Left cardiac atrium (tissue), 4 donors: Measurements from ENCODE around the gene OR5M8. TPM values are rescaled to one million over a fixed set of nuclear protein-coding genes. Genes with fewer than 3 reads are reported as not detected.

Experiments used
- ATAC-seq, 2 donors: fragments of 200-7000 bp; cut with Tn5 transposase; one replicate each; pipeline ENCODE4 v1.9.1; 2020; ENCODE audit warnings: mild to moderate bottlenecking in 2 of 2, moderate library complexity in 2 of 2
- DNase-seq: peaks from one replicate; pipeline ENCODE4 v3.0.0-alpha.2; 2020
- intact Hi-C, 2 donors: fragments of 100-400 bp; cut with DNase I; formaldehyde crosslinking; loops; one replicate each; pipeline versions ENCODE4 v1.14.1 to v1.15.1; 2022 to 2023
- long read RNA-seq: library from polyadenylated mRNA; unstranded; transcript quantifications from one replicate; pipeline ENCODE4 v2.0.0, GENCODE V29; 2021
- total RNA-seq, 2 donors: library from RNA; stranded (reverse); fragmentation: NEBNext Ultra II Directional; extraction: Animal tissue kit (Norgen Biotek cat#: 25700); gene quantifications; one replicate each; pipeline ENCODE4 v1.2.1, GENCODE V29; 2021
- donor health status: DM: no; HTN: yes; CAD: no.
- donor health status: DM: no; HTN: yes; CAD: no; lungs with severe emphysema.
- donor health status: DM: yes; HTN: yes; CAD: no.
- donor health status: Dilated cardiomyopathy.

OR5M8 gene
- not detected for total RNA-seq
- long read RNA-seq, result 0 reads

- no peak for DNase-seq
- intact Hi-C loops, result no loop called here
- no peak for ATAC-seq
Measured at GRCh38 chr11:56491270-56491669, at the start of gene OR5M8. Gene OR5M8, minus strand, starts transcription at chr11:56491370. Its CDS starts 0 bp downstream, at chr11:56491370.

- intact Hi-C loops, result no loop called here
- no peak for DNase-seq
- no peak for ATAC-seq
Measured at GRCh38 chr11:56533054-56533740, 42.0 kb upstream of the OR5M8 start.

- no peak for ATAC-seq
- intact Hi-C loops, result no loop called here
Measured at GRCh38 chr11:56531856-56532255, 40.7 kb upstream of the OR5M8 start.

GRCh38 chr11:56522008-56522407 lies 30.8 kb upstream of the OR5M8 start:
- intact Hi-C loops, result no loop called here
- DNase-seq (no peak), ATAC-seq (no peak)

More at GRCh38 chr11:56531856-56532255, 40.7 kb upstream of the OR5M8 start:
- no peak for DNase-seq

GRCh38 chr11:56513280-56513679 lies 22.1 kb upstream of the OR5M8 start:
- no peak for DNase-seq
- no peak for ATAC-seq
- intact Hi-C loops, result no loop called here

- ATAC-seq, result no peak
- no peak for DNase-seq
- intact Hi-C loops, result no loop called here
Measured at GRCh38 chr11:56509439-56509838, 18.3 kb upstream of the OR5M8 start.

GRCh38 chr11:56497010-56497409 lies 5.8 kb upstream of the OR5M8 start:
- ATAC-seq (no peak), DNase-seq (no peak)
- intact Hi-C loops, result no loop called here

- DNase-seq, result no peak
- intact Hi-C loops, result no loop called here
- no peak for ATAC-seq
Measured at GRCh38 chr11:56495117-56495516, 3.9 kb upstream of the OR5M8 start.

GRCh38 chr11:56486801-56487200 lies 4.4 kb downstream of the OR5M8 start:
- intact Hi-C loops, result no loop called here
- DNase-seq (no peak), ATAC-seq (no peak)

- DNase-seq, result no peak
- intact Hi-C loops, result no loop called here
- ATAC-seq, result no peak
Measured at GRCh38 chr11:56474729-56475235, 16.4 kb downstream of the OR5M8 start.

GRCh38 chr11:56473252-56473651 lies 17.9 kb downstream of the OR5M8 start, which contains the start of gene OR5M3:
Gene OR5M3, minus strand, starts transcription at chr11:56473352. Its CDS starts 2,855 bp downstream, at chr11:56470497.
- intact Hi-C loops, result no loop called here
- no peak for DNase-seq
- no peak for ATAC-seq

GRCh38 chr11:56457076-56457475 lies 34.1 kb downstream of the OR5M8 start:
- no peak for DNase-seq
- ATAC-seq, result no peak
- intact Hi-C loops, result no loop called here

- DNase-seq, result no peak
- no peak for ATAC-seq
Measured at GRCh38 chr11:56453521-56453920, 37.6 kb downstream of the OR5M8 start.

More at GRCh38 chr11:56453521-56453920, 37.6 kb downstream of the OR5M8 start:
- intact Hi-C loops, result no loop called here

Other genes with a start within 250 kb of the OR5M8 start
- gene OR5T3, start 239.1 kb downstream of the OR5M8 start, total RNA-seq, result not detected
- gene OR5T1, start 217.2 kb downstream of the OR5M8 start, total RNA-seq, result not detected
- not detected for gene OR8H1, start 199.1 kb downstream of the OR5M8 start, total RNA-seq
- gene OR8K3, start 176.2 kb downstream of the OR5M8 start, total RNA-seq, result not detected
- not detected for gene OR8K1, start 145.3 kb downstream of the OR5M8 start, total RNA-seq
- gene OR8J1, start 137.1 kb downstream of the OR5M8 start, total RNA-seq, result not detected
- gene OR8U1, start 115.7 kb downstream of the OR5M8 start, total RNA-seq, result not detected
- gene OR5AL1, start 78.7 kb downstream of the OR5M8 start, total RNA-seq, result not detected
- gene OR5M3, start 18.0 kb downstream of the OR5M8 start, total RNA-seq, result not detected
- gene OR5M11, start 51.9 kb upstream of the OR5M8 start, total RNA-seq, result not detected
- gene OR5M10, start 86.4 kb upstream of the OR5M8 start, total RNA-seq, result not detected
- not detected for gene OR5M1, start 123.5 kb upstream of the OR5M8 start, total RNA-seq
- gene OR5AP2, start 151.1 kb upstream of the OR5M8 start, total RNA-seq, result not detected
- not detected for gene OR5AR1, start 172.3 kb upstream of the OR5M8 start, total RNA-seq
- gene OR9G1, start 207.7 kb upstream of the OR5M8 start, total RNA-seq, result not detected